DND-41 (cell line): ENCODE results near the gene F10.

Source experiments
- ATAC-seq: fragments of 200-7000 bp; cut with Tn5 transposase; 3 replicates; pipeline ENCODE4 v1.9.1; 2021; ENCODE audit warnings: low read depth; ENCODE audit not compliant: insufficient read depth
- DNase-seq: peaks from one replicate; pipeline ENCODE4 v3.0.0-alpha.2; 2020
- H2AFZ ChIP-seq: 2 replicates; pipeline ENCODE4 v1.6.0; 2012; ENCODE audit warnings: low read depth, low read length
- H3K27ac ChIP-seq: 2 replicates; pipeline ENCODE4 v1.5.1; 2012; ENCODE audit warnings: low read length, inconsistent platforms
- H3K27me3 ChIP-seq: fragments of 200-600 bp; sonication (generic); 2 replicates; pipeline ENCODE4 v1.6.0; 2012; ENCODE audit warnings: low read length, mild to moderate bottlenecking, inconsistent platforms; ENCODE audit not compliant: insufficient read depth, poor library complexity
- H3K36me3 ChIP-seq: 2 replicates; pipeline ENCODE4 v1.5.1; 2012; ENCODE audit warnings: low read length, inconsistent platforms; ENCODE audit not compliant: insufficient read depth
- H3K4me1 ChIP-seq: 2 replicates; pipeline ENCODE4 v1.5.1; 2012; ENCODE audit warnings: mild to moderate bottlenecking, low read length; ENCODE audit not compliant: insufficient read depth
- H3K4me2 ChIP-seq: 2 replicates; pipeline ENCODE4 v1.6.0; 2012; ENCODE audit warnings: mild to moderate bottlenecking, moderate library complexity, low read length, inconsistent platforms; ENCODE audit not compliant: insufficient read depth
- H3K4me3 ChIP-seq, 2 experiments: fragments of 200-600 bp in 1 of 2; shearing (Covaris generic) in 1 of 2; 2 replicates each; pipeline ENCODE4 v1.5.1; 2012 to 2016; ENCODE audit warnings: inconsistent platforms in 2 of 2, low read length in 2 of 2, mild to moderate bottlenecking in 2 of 2, low read depth in 1 of 2, moderate library complexity in 1 of 2
- H3K79me2 ChIP-seq: 2 replicates; pipeline ENCODE4 v1.6.0; 2012; ENCODE audit warnings: low read length, inconsistent platforms; ENCODE audit not compliant: insufficient read depth
- H3K9ac ChIP-seq: 2 replicates; pipeline ENCODE4 v1.6.0; 2012; ENCODE audit warnings: low read depth, mild to moderate bottlenecking, inconsistent platforms, low read length, moderate library complexity
- H3K9me3 ChIP-seq: 2 replicates; pipeline ENCODE4 v1.5.1; 2012; ENCODE audit warnings: low read length, moderate library complexity, mild to moderate bottlenecking, inconsistent platforms; ENCODE audit not compliant: insufficient read depth, severe bottlenecking
- H4K20me1 ChIP-seq: 2 replicates; pipeline ENCODE4 v1.6.0; 2012; ENCODE audit warnings: low read length; ENCODE audit not compliant: insufficient read depth
- EZH2 ChIP-seq: IDR thresholded peaks from 3 replicates; pipeline ENCODE4 v1.6.1; 2012; ENCODE audit warnings: borderline replicate concordance, low read depth, mild to moderate bottlenecking, moderate library complexity, low read length, inconsistent platforms; ENCODE audit not compliant: severe bottlenecking
- TF ChIP-seq, protein P1 (sequence below): IDR thresholded peaks from 2 replicates; pipeline ENCODE4 v1.5.1; 2012; ENCODE audit warnings: borderline replicate concordance, low read length, moderate library complexity, mild to moderate bottlenecking; ENCODE audit not compliant: poor library complexity, severe bottlenecking; ENCODE audit errors: extremely low read depth

Gene F10

DNA sequence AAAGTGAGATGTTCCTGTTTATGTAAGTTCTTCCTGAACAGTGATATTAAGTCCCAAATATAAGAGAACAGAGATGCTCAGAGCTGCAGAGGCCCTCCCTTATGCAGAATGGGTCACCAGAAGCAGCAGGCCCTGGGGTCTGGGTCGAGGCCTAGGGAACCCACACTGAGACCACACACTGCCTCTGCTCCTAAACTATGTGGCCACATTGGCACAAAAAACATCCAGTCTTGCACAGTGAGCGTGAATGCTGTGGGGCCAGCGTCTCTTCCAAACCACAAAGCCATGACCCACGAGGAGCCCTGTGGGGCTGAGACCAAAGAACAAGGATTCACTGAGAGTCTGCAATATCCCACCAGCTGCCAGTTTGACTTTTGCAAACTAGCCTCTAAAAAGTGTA, 59.4 kb downstream of the F10 start:
- DNase-seq, result no peak

DNA sequence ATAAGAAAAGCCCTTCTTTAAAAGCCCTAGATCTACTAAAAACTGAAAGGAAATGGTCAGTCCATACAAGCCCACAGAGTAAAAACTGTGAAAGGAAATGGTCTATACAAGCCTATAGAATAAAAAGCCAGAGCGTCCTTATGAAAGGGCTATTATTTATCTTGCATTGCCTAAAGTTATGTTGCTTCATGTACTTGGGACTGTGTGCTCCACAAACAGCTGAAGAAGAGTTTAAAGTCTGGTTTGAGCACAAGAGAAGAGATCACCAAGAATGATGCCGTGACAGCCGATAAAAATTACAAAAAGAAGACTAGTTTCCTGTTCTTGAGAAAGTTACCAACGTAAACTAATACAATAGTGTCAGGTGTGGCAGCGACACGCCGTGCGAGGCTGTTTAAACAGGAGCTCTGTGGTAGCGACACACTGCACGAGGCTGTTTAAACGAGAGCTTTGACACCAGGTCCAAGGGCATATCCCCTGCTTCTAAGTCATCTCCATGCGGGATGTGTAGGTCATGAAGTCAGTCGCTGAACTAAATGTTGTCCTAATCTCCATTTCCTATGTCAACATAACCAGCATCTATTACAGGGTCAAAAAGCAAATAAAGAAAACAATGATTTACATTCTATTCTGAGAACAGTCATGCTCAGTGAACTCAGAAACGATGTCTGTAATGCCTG, 61.0 kb downstream of the F10 start:
- Histone ChIP-seq H4K20me1 (peaks cover 17% of the 10 kb centered on the region; the same call in 1 of the 2 replicates), H3K4me1 (no peaks in the 10 kb centered on the region), H3K4me2 (no peak overlapping the region), H3K79me2 (peaks cover 9% of the 10 kb centered on the region), H3K36me3 (peaks cover 88% of the 10 kb centered on the region), H2AFZ (no peak overlapping the region), H3K9me3 (no peaks in the 10 kb centered on the region), H3K27me3 (no peaks in the 10 kb centered on the region), H3K4me3 (no peak overlapping the region), H3K9ac (no peak overlapping the region), H3K27ac (no peak overlapping the region)
- TF ChIP-seq, protein P1, sequence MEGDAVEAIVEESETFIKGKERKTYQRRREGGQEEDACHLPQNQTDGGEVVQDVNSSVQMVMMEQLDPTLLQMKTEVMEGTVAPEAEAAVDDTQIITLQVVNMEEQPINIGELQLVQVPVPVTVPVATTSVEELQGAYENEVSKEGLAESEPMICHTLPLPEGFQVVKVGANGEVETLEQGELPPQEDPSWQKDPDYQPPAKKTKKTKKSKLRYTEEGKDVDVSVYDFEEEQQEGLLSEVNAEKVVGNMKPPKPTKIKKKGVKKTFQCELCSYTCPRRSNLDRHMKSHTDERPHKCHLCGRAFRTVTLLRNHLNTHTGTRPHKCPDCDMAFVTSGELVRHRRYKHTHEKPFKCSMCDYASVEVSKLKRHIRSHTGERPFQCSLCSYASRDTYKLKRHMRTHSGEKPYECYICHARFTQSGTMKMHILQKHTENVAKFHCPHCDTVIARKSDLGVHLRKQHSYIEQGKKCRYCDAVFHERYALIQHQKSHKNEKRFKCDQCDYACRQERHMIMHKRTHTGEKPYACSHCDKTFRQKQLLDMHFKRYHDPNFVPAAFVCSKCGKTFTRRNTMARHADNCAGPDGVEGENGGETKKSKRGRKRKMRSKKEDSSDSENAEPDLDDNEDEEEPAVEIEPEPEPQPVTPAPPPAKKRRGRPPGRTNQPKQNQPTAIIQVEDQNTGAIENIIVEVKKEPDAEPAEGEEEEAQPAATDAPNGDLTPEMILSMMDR, result no peak
- no peak for ATAC-seq
- no peak for DNase-seq

More for the DNA sequence above, 59.4 kb downstream of the F10 start:
- TF ChIP-seq, protein P1, result no peak
- no peak for TF ChIP-seq EZH2
- H2AFZ ChIP-seq, result no peak overlapping the region
- H3K4me3 ChIP-seq, result no peak overlapping the region
- no peak for ATAC-seq
- H3K9me3 ChIP-seq, result no peaks in the 10 kb centered on the region
- H4K20me1 ChIP-seq, result peaks cover 17% of the 10 kb centered on the region; the same call in 1 of the 2 replicates
- no peak overlapping the region for H3K27ac ChIP-seq
- no peaks in the 10 kb centered on the region for H3K4me1 ChIP-seq
- peaks cover 5% of the 10 kb centered on the region for H3K79me2 ChIP-seq
- H3K4me2 ChIP-seq, result no peak overlapping the region
- H3K9ac ChIP-seq, result no peak overlapping the region
- H3K27me3 ChIP-seq, result no peaks in the 10 kb centered on the region
- H3K36me3 ChIP-seq, result peaks cover 87% of the 10 kb centered on the region

DNA sequence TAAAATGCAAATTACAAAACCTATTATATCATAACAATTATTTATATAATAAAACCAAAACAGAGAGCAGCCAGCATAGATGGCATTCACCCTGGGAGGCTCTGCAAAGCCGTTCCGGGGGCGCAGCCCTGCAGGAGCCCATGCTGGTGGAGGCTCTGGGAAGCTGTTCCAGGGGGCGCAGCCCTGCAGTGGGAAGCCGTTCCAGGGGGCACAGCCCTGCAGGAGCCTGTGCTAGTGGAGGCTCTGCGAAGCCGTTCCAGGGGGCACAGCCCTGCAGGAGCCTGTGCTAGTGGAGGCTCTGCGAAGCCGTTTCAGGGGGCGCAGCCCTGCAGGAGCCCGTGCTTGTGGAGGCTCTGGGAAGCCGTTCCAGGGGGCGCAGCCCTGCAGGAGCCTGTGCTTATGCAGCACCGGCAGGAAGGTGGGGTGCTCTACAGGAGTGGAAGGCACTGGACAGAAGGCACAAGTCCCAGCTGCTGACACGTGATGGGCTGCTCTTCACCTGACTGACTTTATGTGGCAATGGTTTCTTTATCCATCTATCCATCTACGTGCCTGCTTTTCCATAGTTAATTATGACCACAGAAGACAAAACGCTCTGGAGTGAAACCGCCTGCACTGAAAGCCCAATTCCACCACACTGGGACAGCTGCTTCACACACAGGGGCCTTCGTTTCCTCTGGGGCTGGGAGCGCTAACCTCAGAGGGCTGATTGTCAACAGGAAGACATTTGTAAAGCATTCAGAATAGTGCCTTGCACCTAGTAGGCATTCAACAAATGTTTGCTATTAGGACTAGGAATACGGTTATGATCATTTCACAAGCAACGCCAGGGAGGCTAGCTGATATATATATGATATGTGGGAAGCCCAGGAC, 62.2 kb downstream of the F10 start:
- ATAC-seq (peak; percentile 76), DNase-seq (peak; percentile 29)
- Histone ChIP-seq H3K36me3 (peaks cover 86% of the 10 kb centered on the region), H3K4me3 (no peak overlapping the region), H3K27ac (no peak overlapping the region), H3K4me2 (no peak overlapping the region), H3K4me1 (no peaks in the 10 kb centered on the region), H3K27me3 (no peaks in the 10 kb centered on the region), H3K9me3 (no peaks in the 10 kb centered on the region), H3K9ac (no peak overlapping the region), H4K20me1 (peaks cover 11% of the 10 kb centered on the region; the same call in 1 of the 2 replicates), H2AFZ (no peak overlapping the region), H3K79me2 (peaks cover 9% of the 10 kb centered on the region)
- TF ChIP-seq, protein P1, result no peak
- TF ChIP-seq EZH2, result no peak
